Naive thymus-derived CD4-positive, alpha-beta T cell (primary cell): ENCODE data around the gene DPY19L1. TPM values are rescaled to one million over a fixed set of nuclear protein-coding genes. Genes with fewer than 3 reads are reported as not detected.
"Not testable (repeated sequence)": the region's sequence is repeated elsewhere in the genome, so short reads cannot be mapped to it uniquely, and the experiment has no call there.

Experiments
- ATAC-seq: fragments of 150-1000 bp; cut with Tn5 transposase; 2 replicates; pipeline ENCODE4 v1.10.0; 2021; ENCODE audit warnings: mild to moderate bottlenecking, moderate library complexity
- CTCF ChIA-PET: fragments of 350-600 bp; sonication (Branson Sonifier 250); formaldehyde crosslinking; loops from one replicate; lab custom pipeline; 2021; ENCODE audit warnings: antibody characterized with exemption; lab: Charles Lee
- POLR2A ChIA-PET: fragments of 350-600 bp; sonication (Branson Sonifier 250); formaldehyde crosslinking; loops from one replicate; lab custom pipeline; 2021; ENCODE audit warnings: antibody characterized with exemption, inconsistent platforms; lab: Charles Lee
- DNase-seq, 9 donors: peaks; one replicate each; pipeline versions ENCODE4 v3.0.0 to v3.0.0-alpha.2; 2020 to 2022; ENCODE audit warnings: mixed read lengths in 1 of 9
- H3K27ac ChIP-seq: one replicate; pipeline ENCODE4 v1.7.0; 2013; ENCODE audit warnings: mild to moderate bottlenecking, low read depth, low read length, moderate library complexity
- H3K27me3 ChIP-seq, 2 donors: one replicate each; pipeline ENCODE4 v1.7.0; 2013; ENCODE audit warnings: low read length in 2 of 2, mild to moderate bottlenecking in 2 of 2, moderate library complexity in 2 of 2; ENCODE audit not compliant: control insufficient read depth in 2 of 2, insufficient read depth in 2 of 2
- H3K36me3 ChIP-seq, 3 experiments: 1 replicate in 2 of 3; 2 replicates in 1 of 3; pipeline ENCODE4 v1.7.0; 2013; ENCODE audit warnings: low read length in 3 of 3, mild to moderate bottlenecking in 3 of 3, moderate library complexity in 1 of 3; ENCODE audit not compliant: insufficient read depth in 3 of 3, control insufficient read depth in 2 of 3
- H3K4me1 ChIP-seq, 2 donors: one replicate each; pipeline ENCODE4 v1.7.0; 2013; ENCODE audit warnings: low read length in 2 of 2, mild to moderate bottlenecking in 2 of 2, moderate library complexity in 1 of 2; ENCODE audit not compliant: control insufficient read depth in 2 of 2, insufficient read depth in 2 of 2
- H3K4me3 ChIP-seq: 2 replicates; pipeline ENCODE4 v1.7.0; 2013; ENCODE audit warnings: mild to moderate bottlenecking, low read length
- H3K9me3 ChIP-seq, 3 experiments: 1 replicate in 2 of 3; 2 replicates in 1 of 3; pipeline ENCODE4 v1.7.0; 2013; ENCODE audit warnings: low read length in 3 of 3; ENCODE audit not compliant: control insufficient read depth in 2 of 3
- H3K27ac Mint-ChIP-seq, 9 donors: one replicate each; pipeline ENCODE4 v1.8.0; 2020 to 2022; ENCODE audit warnings: mixed read lengths in 9 of 9, mild to moderate bottlenecking in 8 of 9, moderate library complexity in 5 of 9, inconsistent platforms in 2 of 9
- H3K27me3 Mint-ChIP-seq, 5 donors: one replicate each; pipeline ENCODE4 v1.8.0; 2021 to 2022; ENCODE audit warnings: mixed read lengths in 5 of 5, mild to moderate bottlenecking in 1 of 5
- H3K36me3 Mint-ChIP-seq, 5 donors: one replicate each; pipeline ENCODE4 v1.8.0; 2020 to 2022; ENCODE audit warnings: mixed read lengths in 5 of 5, mild to moderate bottlenecking in 3 of 5, inconsistent platforms in 1 of 5
- H3K4me1 Mint-ChIP-seq, 7 donors: one replicate each; pipeline ENCODE4 v1.8.0; 2020 to 2022; ENCODE audit warnings: mixed read lengths in 7 of 7, mild to moderate bottlenecking in 3 of 7, inconsistent platforms in 1 of 7
- H3K4me3 Mint-ChIP-seq, 10 donors: one replicate each; pipeline ENCODE4 v1.8.0; 2020 to 2022; ENCODE audit warnings: mild to moderate bottlenecking in 10 of 10, mixed read lengths in 10 of 10, moderate library complexity in 6 of 10, inconsistent platforms in 2 of 10
- H3K9me3 Mint-ChIP-seq, 11 donors: one replicate each; pipeline ENCODE4 v1.8.0; 2020 to 2022; ENCODE audit warnings: mixed read lengths in 11 of 11, mild to moderate bottlenecking in 4 of 11, inconsistent platforms in 1 of 11, moderate library complexity in 1 of 11
- intact Hi-C, 2 donors: fragments of 100-400 bp; cut with micrococcal nuclease; formaldehyde crosslinking; loops; one replicate each; pipeline ENCODE4 v1.15.1; 2023
- polyA plus RNA-seq, 2 donors: library from polyadenylated mRNA; unstranded; fragments of 300-500 nt; fragmentation: Illumina TruSeq; gene quantifications; one replicate each; pipeline ENCODE4 v1.2.3, GENCODE V29; 2021
- total RNA-seq, 6 experiments: library from RNA in 5 of 6; stranded (reverse) in 5 of 6; gene quantifications; 1 replicate in 5 of 6; 2 replicates in 1 of 6; pipeline ENCODE4 v1.2.3 and lab custom pipeline; 2021 to 2026

Gene DPY19L1
- total and polyA plus RNA-seq, 7 experiments from 2014 or later: 0.52 to 10.0 (median 4.8) TPM

GRCh38 chr7:35058571-35058970, 21.3 kb upstream of the DPY19L1 start:
- ATAC-seq: peak; percentile 10
- H3K27ac Mint-ChIP-seq, POLR2A ChIA-PET: not testable (repeated sequence)

DNA sequence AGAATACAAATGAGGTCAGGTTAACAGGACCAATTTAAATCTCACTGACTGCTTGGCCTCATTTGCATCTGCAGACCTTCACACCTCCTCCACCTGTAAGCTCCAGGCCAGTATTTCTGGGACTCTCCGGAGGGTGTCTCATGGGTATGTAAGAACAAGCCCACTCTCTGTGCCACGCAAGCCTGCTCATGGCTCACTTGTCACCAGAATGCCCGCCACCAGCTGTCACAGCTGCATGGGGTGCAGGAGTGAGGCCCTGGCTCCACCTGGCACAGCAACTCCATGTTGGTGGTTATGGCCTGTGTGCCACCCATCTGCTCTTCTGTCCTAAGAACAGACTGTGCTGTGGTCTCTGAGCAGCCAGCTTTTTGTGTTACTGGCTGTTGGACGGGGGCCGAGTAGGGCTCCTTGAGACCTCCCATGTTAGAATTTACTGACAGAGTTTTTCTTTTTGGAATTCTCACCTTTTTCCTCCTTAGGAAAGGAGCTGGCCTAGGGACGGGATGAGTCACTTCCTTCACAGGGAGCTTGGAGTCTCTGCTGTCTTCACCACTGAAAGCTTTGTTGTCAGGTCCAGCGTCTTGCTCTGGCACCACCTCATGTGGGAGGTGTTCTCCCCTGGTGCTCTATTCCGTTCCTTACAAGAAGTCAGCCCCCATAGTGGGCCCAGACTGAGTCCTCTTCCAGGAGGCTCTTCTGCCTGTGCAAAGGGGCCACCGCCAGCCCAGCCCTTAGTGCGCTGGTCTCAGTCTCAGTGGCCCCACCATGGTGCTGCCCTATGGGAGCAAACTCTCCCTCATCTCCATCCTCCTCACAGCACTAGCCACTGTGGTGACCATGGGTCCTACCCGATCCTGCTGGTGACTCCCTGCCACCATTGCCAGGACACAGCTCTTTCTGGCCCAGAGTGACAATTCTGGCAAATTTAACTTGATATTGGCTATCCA, 20.5 kb upstream of the DPY19L1 start:
- peaks cover 8 to 15% (median 10%) of the 10 kb centered on the region in 5 donors for H3K27me3 Mint-ChIP-seq
- DNase-seq, H3K27ac ChIP-seq, ATAC-seq, CTCF ChIA-PET, H3K4me1 Mint-ChIP-seq, H3K4me3 ChIP-seq, H3K27ac Mint-ChIP-seq, H3K36me3 Mint-ChIP-seq, H3K4me3 Mint-ChIP-seq, H3K9me3 Mint-ChIP-seq, intact Hi-C loops, H3K4me1 ChIP-seq, H3K36me3 ChIP-seq, H3K27me3 ChIP-seq, H3K9me3 ChIP-seq, POLR2A ChIA-PET: not testable (repeated sequence)

More at GRCh38 chr7:35058571-35058970, 21.3 kb upstream of the DPY19L1 start:
- CTCF ChIA-PET, DNase-seq, H3K4me3 ChIP-seq, H3K36me3 ChIP-seq, H3K9me3 Mint-ChIP-seq, H3K27me3 Mint-ChIP-seq, H3K4me1 Mint-ChIP-seq, intact Hi-C loops, H3K27ac ChIP-seq, H3K4me1 ChIP-seq, H3K27me3 ChIP-seq, H3K9me3 ChIP-seq, H3K36me3 Mint-ChIP-seq, H3K4me3 Mint-ChIP-seq: not testable (repeated sequence)

DNA sequence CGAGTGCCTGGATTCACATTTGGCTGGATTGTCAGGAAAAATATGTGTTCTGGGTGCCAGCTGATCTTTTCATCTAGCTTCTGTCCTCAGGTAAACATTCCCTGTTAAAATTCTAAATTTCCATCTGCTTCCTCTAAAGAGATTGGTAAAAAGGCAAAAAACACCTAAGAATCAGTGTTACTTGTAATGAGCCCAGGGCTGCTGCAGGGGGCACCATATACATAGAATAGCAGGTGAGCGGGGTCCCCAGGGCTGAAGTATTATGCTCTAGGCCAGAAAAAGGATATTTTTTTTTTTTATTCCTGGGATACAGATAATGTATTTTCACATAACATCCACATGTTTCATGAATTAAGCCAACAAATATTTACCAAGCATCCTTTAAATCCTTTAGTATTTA, 18.4 kb upstream of the DPY19L1 start:
- CTCF ChIA-PET, H3K27me3 ChIP-seq, H3K36me3 Mint-ChIP-seq, H3K4me3 ChIP-seq, intact Hi-C loops, H3K9me3 ChIP-seq, H3K36me3 ChIP-seq, H3K4me3 Mint-ChIP-seq, H3K27ac ChIP-seq, POLR2A ChIA-PET, H3K9me3 Mint-ChIP-seq, H3K4me1 ChIP-seq, ATAC-seq, DNase-seq, H3K4me1 Mint-ChIP-seq, H3K27ac Mint-ChIP-seq: not testable (repeated sequence)
- peaks cover 11 to 19% (median 13%) of the 10 kb centered on the region in 5 donors for H3K27me3 Mint-ChIP-seq

- H3K4me3 Mint-ChIP-seq, DNase-seq, H3K36me3 Mint-ChIP-seq, ATAC-seq, H3K27ac Mint-ChIP-seq, H3K4me1 ChIP-seq, H3K27me3 ChIP-seq, H3K36me3 ChIP-seq, CTCF ChIA-PET, H3K4me3 ChIP-seq, H3K27ac ChIP-seq, intact Hi-C loops, H3K9me3 ChIP-seq, H3K9me3 Mint-ChIP-seq, H3K4me1 Mint-ChIP-seq, POLR2A ChIA-PET: not testable (repeated sequence)
- H3K27me3 Mint-ChIP-seq: peaks cover 7 to 21% (median 15%) of the 10 kb centered on the region in 5 donors
These were observed 16.3 kb upstream of the DPY19L1 start for GRCh38 chr7:35053488-35054175.

DNA sequence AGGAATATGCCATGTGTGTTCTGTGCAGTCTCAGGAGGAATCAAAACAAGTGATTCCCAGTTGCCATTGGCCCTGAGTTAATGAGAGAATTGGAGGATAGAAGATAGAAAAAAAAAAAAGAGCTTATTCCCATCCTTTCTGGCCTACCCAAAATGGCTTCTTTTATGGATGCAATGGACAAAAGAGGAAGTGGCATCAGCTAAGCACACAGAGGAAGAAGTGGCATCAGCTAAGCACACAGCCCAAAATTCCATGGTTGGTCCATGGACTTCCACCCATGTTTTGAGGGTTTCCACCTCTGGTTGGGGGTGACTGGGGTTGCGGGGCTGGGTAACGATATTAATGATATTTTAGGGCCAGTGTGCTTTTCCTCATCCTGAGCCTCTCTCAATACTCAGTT, 11.1 kb upstream of the DPY19L1 start:
- ATAC-seq, H3K9me3 ChIP-seq, H3K4me1 ChIP-seq, H3K4me3 Mint-ChIP-seq, H3K9me3 Mint-ChIP-seq, POLR2A ChIA-PET, H3K27me3 ChIP-seq, H3K27ac Mint-ChIP-seq, H3K4me3 ChIP-seq, CTCF ChIA-PET, H3K27ac ChIP-seq, DNase-seq, H3K36me3 Mint-ChIP-seq, intact Hi-C loops, H3K36me3 ChIP-seq, H3K4me1 Mint-ChIP-seq: not testable (repeated sequence)
- peaks cover 5 to 21% (median 18%) of the 10 kb centered on the region in 5 donors for H3K27me3 Mint-ChIP-seq

GRCh38 chr7:35047912-35048305, 10.6 kb upstream of the DPY19L1 start:
- H3K27ac ChIP-seq, H3K4me3 ChIP-seq, DNase-seq, H3K27me3 ChIP-seq, H3K36me3 ChIP-seq, POLR2A ChIA-PET, H3K27ac Mint-ChIP-seq, H3K36me3 Mint-ChIP-seq, H3K9me3 Mint-ChIP-seq, H3K4me1 Mint-ChIP-seq, CTCF ChIA-PET, H3K4me3 Mint-ChIP-seq, H3K4me1 ChIP-seq, intact Hi-C loops, H3K9me3 ChIP-seq, ATAC-seq: not testable (repeated sequence)
- peaks cover 2 to 21% (median 14%) of the 10 kb centered on the region in 5 donors for H3K27me3 Mint-ChIP-seq
